ENCODE data around the gene TBCK.
A peak's percentile ranks its signal among the peaks of the same experiment; 100 is the strongest.

The TBCK gene

GRCh38 chr4:106172861-106173260 is 143.1 kb downstream of the TBCK start:
- Histone ChIP-seq H3K4me3 (ENCODE audit: low read depth, low read length) (no peak overlapping the region), H3K27ac (no peak overlapping the region), H3K27me3 (replicated peaks) (no peaks in the 10 kb centered on the region), H3K36me3 (replicated peaks) (no peaks in the 10 kb centered on the region)
- DNase-seq, result no peak
- TF ChIP-seq, protein P1, sequence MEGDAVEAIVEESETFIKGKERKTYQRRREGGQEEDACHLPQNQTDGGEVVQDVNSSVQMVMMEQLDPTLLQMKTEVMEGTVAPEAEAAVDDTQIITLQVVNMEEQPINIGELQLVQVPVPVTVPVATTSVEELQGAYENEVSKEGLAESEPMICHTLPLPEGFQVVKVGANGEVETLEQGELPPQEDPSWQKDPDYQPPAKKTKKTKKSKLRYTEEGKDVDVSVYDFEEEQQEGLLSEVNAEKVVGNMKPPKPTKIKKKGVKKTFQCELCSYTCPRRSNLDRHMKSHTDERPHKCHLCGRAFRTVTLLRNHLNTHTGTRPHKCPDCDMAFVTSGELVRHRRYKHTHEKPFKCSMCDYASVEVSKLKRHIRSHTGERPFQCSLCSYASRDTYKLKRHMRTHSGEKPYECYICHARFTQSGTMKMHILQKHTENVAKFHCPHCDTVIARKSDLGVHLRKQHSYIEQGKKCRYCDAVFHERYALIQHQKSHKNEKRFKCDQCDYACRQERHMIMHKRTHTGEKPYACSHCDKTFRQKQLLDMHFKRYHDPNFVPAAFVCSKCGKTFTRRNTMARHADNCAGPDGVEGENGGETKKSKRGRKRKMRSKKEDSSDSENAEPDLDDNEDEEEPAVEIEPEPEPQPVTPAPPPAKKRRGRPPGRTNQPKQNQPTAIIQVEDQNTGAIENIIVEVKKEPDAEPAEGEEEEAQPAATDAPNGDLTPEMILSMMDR (IDR thresholded peaks at IDR 0.05; ENCODE audit: low read depth, low read length, missing control alignments), result no peak
- in situ Hi-C loops (cut with HindIII; ENCODE audit: low pct_ligation_motif_present, low sequenced_read_pairs), result no loop called here

GRCh38 chr4:106165351-106166010 is 150.5 kb downstream of the TBCK start:
- Histone ChIP-seq H3K27ac (no peak overlapping the region), H3K36me3 (replicated peaks) (no peaks in the 10 kb centered on the region), H3K4me3 (ENCODE audit: low read depth, low read length) (no peak overlapping the region), H3K27me3 (replicated peaks) (no peaks in the 10 kb centered on the region)
- TF ChIP-seq, protein P1 (IDR thresholded peaks at IDR 0.05; ENCODE audit: low read depth, low read length, missing control alignments), result no peak
- DNase-seq, result no peak
- in situ Hi-C loops (cut with HindIII; ENCODE audit: low pct_ligation_motif_present, low sequenced_read_pairs), result no loop called here

DNA sequence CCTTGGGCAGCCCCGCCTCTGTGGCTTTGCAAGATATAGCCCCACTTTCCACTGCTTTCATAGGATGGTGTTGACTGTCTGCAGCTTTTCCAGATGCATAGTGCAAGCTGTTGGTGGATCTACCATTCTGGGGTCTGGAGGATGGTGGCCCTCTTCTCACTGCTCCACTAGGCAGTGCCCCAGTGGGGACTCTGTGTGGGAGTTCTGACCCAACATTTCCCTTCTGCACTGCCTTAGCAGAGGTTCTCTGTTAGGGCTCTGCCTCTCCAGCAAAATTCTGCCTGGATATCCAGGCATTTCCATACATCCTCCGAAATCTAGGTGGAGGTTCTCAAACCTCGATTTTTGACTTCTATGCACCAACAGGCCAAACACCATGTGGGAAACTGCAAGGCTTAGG is 153.7 kb downstream of the TBCK start:
- DNase-seq, result no peak
- no peaks in the 10 kb centered on the region for H3K27me3 ChIP-seq (replicated peaks)
- TF ChIP-seq, protein P1 (IDR thresholded peaks at IDR 0.05; ENCODE audit: low read depth, low read length, missing control alignments), result no peak
- no peaks in the 10 kb centered on the region for H3K36me3 ChIP-seq (replicated peaks)
- no peak overlapping the region for H3K4me3 ChIP-seq (ENCODE audit: low read depth, low read length)
- H3K27ac ChIP-seq, result no peak overlapping the region
- in situ Hi-C loops (cut with HindIII; ENCODE audit: low pct_ligation_motif_present, low sequenced_read_pairs), result no loop called here

- in situ Hi-C loops (cut with HindIII; ENCODE audit: low pct_ligation_motif_present, low sequenced_read_pairs), result no loop called here
- TF ChIP-seq, protein P1 (IDR thresholded peaks at IDR 0.05; ENCODE audit: low read depth, low read length, missing control alignments), result no peak
- Histone ChIP-seq H3K4me3 (ENCODE audit: low read depth, low read length) (no peak overlapping the region), H3K36me3 (replicated peaks) (no peaks in the 10 kb centered on the region), H3K27me3 (replicated peaks) (no peaks in the 10 kb centered on the region), H3K27ac (no peak overlapping the region)
- DNase-seq, result no peak
Measured at GRCh38 chr4:106160560-106160959, 155.4 kb downstream of the TBCK start.

GRCh38 chr4:106149911-106150310 is 166.1 kb downstream of the TBCK start:
- Histone ChIP-seq H3K27me3 (replicated peaks) (no peaks in the 10 kb centered on the region), H3K27ac (no peak overlapping the region), H3K36me3 (replicated peaks) (no peaks in the 10 kb centered on the region), H3K4me3 (ENCODE audit: low read depth, low read length) (no peak overlapping the region)
- DNase-seq, result no peak
- TF ChIP-seq, protein P1 (IDR thresholded peaks at IDR 0.05; ENCODE audit: low read depth, low read length, missing control alignments), result no peak
- in situ Hi-C loops (cut with HindIII; ENCODE audit: low pct_ligation_motif_present, low sequenced_read_pairs), result no loop called here

- no peak overlapping the region for H3K27ac ChIP-seq
- no peaks in the 10 kb centered on the region for H3K36me3 ChIP-seq (replicated peaks)
- DNase-seq, result peak; percentile 7
- H3K4me3 ChIP-seq (ENCODE audit: low read depth, low read length), result no peak overlapping the region
- TF ChIP-seq, protein P1 (IDR thresholded peaks at IDR 0.05; ENCODE audit: low read depth, low read length, missing control alignments), result no peak
- H3K27me3 ChIP-seq (replicated peaks), result no peaks in the 10 kb centered on the region
- in situ Hi-C loops (cut with HindIII; ENCODE audit: low pct_ligation_motif_present, low sequenced_read_pairs), result no loop called here
Measured at GRCh38 chr4:106149026-106149425, 167.0 kb downstream of the TBCK start.
